HUES6 (cell line): ENCODE results near the gene PPTC7.
A peak's percentile ranks its signal among the peaks of the same experiment; 100 is the strongest.

Source experiments
- H3K27ac ChIP-seq: 2 replicates; pipeline ENCODE4 v1.7.0; 2013; ENCODE audit warnings: low read depth, mild to moderate bottlenecking, low read length, inconsistent platforms
- H3K27me3 ChIP-seq: 2 replicates; pipeline ENCODE4 v1.6.1; 2013; ENCODE audit warnings: low read length; ENCODE audit not compliant: control insufficient read depth, insufficient read depth
- H3K36me3 ChIP-seq: 2 replicates; pipeline ENCODE4 v1.6.1; 2013; ENCODE audit warnings: low read length; ENCODE audit not compliant: control insufficient read depth, insufficient read depth
- H3K4me1 ChIP-seq: 2 replicates; pipeline ENCODE4 v1.6.1; 2013; ENCODE audit warnings: low read length; ENCODE audit not compliant: control insufficient read depth, insufficient read depth
- H3K4me3 ChIP-seq: 2 replicates; pipeline ENCODE4 v1.5.1; 2013; ENCODE audit warnings: low read depth, low read length
- H3K9ac ChIP-seq: one replicate; pipeline ENCODE4 v1.6.1; 2013; ENCODE audit warnings: mild to moderate bottlenecking, low read length
- H3K9me3 ChIP-seq: 2 replicates; pipeline ENCODE4 v1.6.1; 2013; ENCODE audit warnings: low read depth, low read length; ENCODE audit not compliant: control insufficient read depth, insufficient read depth

PPTC7 gene, protein sequence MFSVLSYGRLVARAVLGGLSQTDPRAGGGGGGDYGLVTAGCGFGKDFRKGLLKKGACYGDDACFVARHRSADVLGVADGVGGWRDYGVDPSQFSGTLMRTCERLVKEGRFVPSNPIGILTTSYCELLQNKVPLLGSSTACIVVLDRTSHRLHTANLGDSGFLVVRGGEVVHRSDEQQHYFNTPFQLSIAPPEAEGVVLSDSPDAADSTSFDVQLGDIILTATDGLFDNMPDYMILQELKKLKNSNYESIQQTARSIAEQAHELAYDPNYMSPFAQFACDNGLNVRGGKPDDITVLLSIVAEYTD

DNA sequence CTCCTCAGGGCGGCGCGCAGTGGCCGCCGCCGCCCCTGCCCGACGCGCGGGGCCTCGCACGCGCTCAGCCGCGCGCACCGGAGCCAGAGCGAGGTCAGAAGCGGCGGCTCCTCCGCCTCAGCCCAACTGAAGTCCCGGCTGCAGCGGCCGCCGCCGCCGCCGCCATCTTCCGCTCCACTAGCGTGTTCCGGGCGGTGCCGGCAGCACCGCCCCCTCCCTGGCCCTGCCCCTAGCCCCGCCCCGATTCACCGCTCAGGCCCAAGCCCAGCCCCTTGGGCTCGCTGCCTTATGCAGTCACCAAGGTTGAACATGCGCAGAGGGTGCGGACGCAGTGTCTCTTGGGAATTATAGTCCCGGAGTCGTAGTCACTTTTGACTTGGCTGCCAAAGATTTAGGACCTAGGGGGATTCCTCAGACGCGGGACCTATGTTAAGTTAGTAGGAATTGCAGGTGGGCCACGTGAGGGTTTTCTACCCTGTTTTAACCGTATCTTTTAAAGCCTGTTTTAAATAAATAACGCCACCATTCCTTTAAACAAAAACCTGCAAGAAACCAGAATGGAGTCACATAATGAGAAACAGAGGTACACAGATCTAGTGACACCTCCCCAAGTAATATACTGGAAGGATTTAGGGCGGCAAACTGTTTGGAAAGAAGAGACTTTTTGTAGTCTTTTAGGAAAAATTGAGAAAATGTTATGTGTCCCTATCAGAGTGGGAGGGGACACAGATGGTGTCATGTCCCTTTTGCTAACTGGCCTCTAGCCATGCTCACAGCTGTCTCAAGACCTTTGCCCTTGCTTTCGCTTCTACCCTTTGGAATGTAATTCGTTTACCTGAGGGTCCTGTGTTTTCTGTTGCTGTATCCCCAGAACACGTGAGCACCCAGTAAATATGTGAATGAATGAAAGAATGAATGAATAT lies at the start of gene PPTC7:
TSS of gene PPTC7 (minus strand) at position 182 of the 923 bp plus-strand sequence. CDS start 287 bp downstream, outside the sequence.
- Histone ChIP-seq H3K27me3 (no peaks in the 10 kb centered on the region), H3K4me3 (peak within 1 kb of the TSS; percentile 88), H3K27ac (peak within 1 kb of the TSS; percentile 1; the same call in 1 of the 2 replicates), H3K36me3 (no peaks in the 10 kb centered on the region), H3K9ac (peak within 1 kb of the TSS; percentile 86), H3K4me1 (peaks cover 27% of the 10 kb centered on the region), H3K9me3 (no peaks in the 10 kb centered on the region)

- no peak overlapping the region for H3K27ac ChIP-seq
- peaks cover 2% of the 10 kb centered on the region; the same call in 1 of the 2 replicates for H3K36me3 ChIP-seq
- H3K4me3 ChIP-seq, result no peak overlapping the region
- H3K9me3 ChIP-seq, result no peaks in the 10 kb centered on the region
- no peaks in the 10 kb centered on the region for H3K27me3 ChIP-seq
- no peak overlapping the region for H3K9ac ChIP-seq
- no peaks in the 10 kb centered on the region for H3K4me1 ChIP-seq
Measured at GRCh38 chr12:110627500-110628195, 44.5 kb upstream of the PPTC7 start.

GRCh38 chr12:110622582-110622981 lies 39.5 kb upstream of the PPTC7 start:
- Histone ChIP-seq H3K4me3 (no peak overlapping the region), H3K27me3 (no peaks in the 10 kb centered on the region), H3K9ac (no peak overlapping the region), H3K4me1 (no peaks in the 10 kb centered on the region), H3K9me3 (no peaks in the 10 kb centered on the region), H3K36me3 (0 out of 2 replicates have a peak, but pooled peaks cover 2% of the 10 kb centered on the region), H3K27ac (no peak overlapping the region)

- Histone ChIP-seq H3K27ac (no peak overlapping the region), H3K36me3 (no peaks in the 10 kb centered on the region), H3K4me3 (no peak overlapping the region)
Measured at GRCh38 chr12:110619534-110619953, 36.4 kb upstream of the PPTC7 start.

DNA sequence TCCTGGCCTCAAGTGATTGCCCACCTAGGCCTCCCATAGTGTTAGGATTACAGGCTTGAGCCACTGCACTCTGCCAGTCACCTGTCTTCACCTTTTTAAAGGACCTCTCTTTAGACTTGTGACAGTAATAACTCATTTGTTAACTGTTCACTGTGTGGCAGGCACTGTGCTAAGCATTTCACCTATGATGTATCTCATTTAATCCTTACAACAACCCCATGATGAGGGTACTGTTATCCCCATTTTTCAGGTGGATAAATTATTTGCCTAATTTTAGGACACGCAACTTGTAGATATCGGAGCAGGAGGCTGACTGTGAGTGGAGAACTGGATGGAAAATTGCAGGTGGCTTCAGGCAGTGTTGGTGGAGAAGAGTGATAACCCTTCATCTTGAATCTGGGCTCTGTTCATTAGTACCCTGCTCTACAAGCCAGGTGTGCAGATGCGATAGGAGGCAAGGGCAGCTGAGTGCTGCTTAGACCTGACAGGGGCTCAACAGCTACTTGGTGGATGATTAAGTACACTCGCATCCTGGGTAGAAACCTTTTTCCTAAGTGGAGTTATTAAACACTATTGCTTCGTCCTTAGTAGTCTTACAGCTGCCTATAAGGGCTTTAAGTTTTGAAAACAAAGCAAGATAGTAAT lies 33.5 kb upstream of the PPTC7 start:
- H3K27me3 ChIP-seq, result no peaks in the 10 kb centered on the region
- no peaks in the 10 kb centered on the region for H3K9me3 ChIP-seq
- no peak overlapping the region for H3K27ac ChIP-seq
- no peak overlapping the region for H3K9ac ChIP-seq
- no peaks in the 10 kb centered on the region for H3K36me3 ChIP-seq
- H3K4me1 ChIP-seq, result peaks cover 6% of the 10 kb centered on the region; the same call in 1 of the 2 replicates
- H3K4me3 ChIP-seq, result no peak overlapping the region

More at GRCh38 chr12:110619534-110619953, 36.4 kb upstream of the PPTC7 start:
- Histone ChIP-seq H3K9me3 (no peaks in the 10 kb centered on the region), H3K9ac (no peak overlapping the region), H3K4me1 (peaks cover 1% of the 10 kb centered on the region; the same call in 1 of the 2 replicates), H3K27me3 (no peaks in the 10 kb centered on the region)

GRCh38 chr12:110615171-110615570 lies 32.1 kb upstream of the PPTC7 start:
- no peak overlapping the region for H3K27ac ChIP-seq
- peaks cover 6% of the 10 kb centered on the region; the same call in 1 of the 2 replicates for H3K4me1 ChIP-seq
- H3K27me3 ChIP-seq, result no peaks in the 10 kb centered on the region
- no peaks in the 10 kb centered on the region for H3K9me3 ChIP-seq
- H3K36me3 ChIP-seq, result no peaks in the 10 kb centered on the region
- H3K9ac ChIP-seq, result no peak overlapping the region
- H3K4me3 ChIP-seq, result no peak overlapping the region

GRCh38 chr12:110613771-110614684 lies 30.9 kb upstream of the PPTC7 start, which contains the start of gene TCTN1:
TSS of gene TCTN1 (plus strand) at chr12:110614129. CDS start at chr12:110614183, 54 bp downstream.
- Histone ChIP-seq H3K27ac (no peak within 1 kb of the TSS), H3K9ac (peak within 1 kb of the TSS; percentile 66), H3K27me3 (no peaks in the 10 kb centered on the region), H3K4me3 (peak within 1 kb of the TSS; percentile 85), H3K9me3 (no peaks in the 10 kb centered on the region), H3K36me3 (no peaks in the 10 kb centered on the region), H3K4me1 (peaks cover 6% of the 10 kb centered on the region; the same call in 1 of the 2 replicates)

DNA sequence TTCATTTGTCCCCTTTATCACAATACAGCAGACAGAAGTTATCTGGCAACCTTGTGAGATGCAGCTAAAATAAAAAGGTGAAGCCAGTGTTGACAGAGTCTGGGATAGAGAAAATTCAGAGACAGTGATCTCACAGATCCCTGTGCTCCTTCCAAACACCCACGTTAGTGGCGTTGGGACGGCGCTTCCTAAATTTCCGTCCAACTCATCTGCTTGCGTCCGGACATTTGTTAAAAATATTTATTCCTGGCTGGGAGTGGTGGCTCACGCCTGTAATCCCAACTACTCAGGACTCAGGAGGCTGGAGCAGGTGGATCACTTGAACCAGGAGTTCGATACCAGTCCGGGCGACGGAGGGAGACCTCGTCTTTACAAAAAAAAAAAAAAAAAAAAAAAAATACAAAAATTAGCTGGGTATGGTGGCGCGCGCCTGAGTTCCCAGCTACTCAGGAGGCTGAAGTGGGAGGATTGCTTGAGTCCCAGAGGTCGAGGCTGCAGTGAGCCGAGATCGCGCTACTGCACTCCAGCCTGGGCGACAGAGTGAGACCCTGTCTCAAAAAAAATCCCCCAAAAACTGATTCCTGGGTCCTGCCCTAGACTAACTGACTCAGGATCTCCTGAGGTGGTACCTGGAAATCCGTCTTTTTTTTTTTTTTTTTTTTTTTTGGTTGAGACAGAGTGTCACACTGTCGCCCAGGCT lies 30.1 kb upstream of the PPTC7 start:
- H3K9me3 ChIP-seq, result no peaks in the 10 kb centered on the region
- H3K9ac ChIP-seq, result peak overlapping the region; percentile 51
- no peaks in the 10 kb centered on the region for H3K27me3 ChIP-seq
- H3K4me3 ChIP-seq, result peak overlapping the region; percentile 85
- H3K4me1 ChIP-seq, result peaks cover 6% of the 10 kb centered on the region; the same call in 1 of the 2 replicates
- H3K27ac ChIP-seq, result no peak overlapping the region
- no peaks in the 10 kb centered on the region for H3K36me3 ChIP-seq

DNA sequence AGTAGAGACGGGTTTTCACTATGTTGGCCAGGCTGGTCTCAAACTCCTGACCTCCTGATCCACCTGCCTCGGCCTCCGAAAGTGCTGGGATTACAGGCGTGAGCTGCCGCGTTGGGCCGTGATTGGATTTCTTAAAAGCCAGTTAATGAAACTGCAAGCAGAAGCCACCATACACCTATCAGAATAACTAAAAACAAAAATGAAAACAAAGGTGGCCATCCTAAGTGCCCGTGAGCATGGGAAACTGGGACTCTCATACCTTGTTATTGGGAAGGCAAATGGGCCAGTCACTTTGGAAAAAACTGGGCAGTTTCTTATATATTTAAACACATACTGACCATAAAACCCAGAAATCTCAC lies 23.1 kb upstream of the PPTC7 start:
- Histone ChIP-seq H3K27ac (no peak overlapping the region), H3K9ac (no peak overlapping the region), H3K4me1 (no peaks in the 10 kb centered on the region), H3K36me3 (no peaks in the 10 kb centered on the region), H3K4me3 (no peak overlapping the region), H3K27me3 (no peaks in the 10 kb centered on the region), H3K9me3 (no peaks in the 10 kb centered on the region)
